Stimulated activated CD8-positive, alpha-beta memory T cell treated with anti-CD3 and anti-CD28 coated beads, Interleukin-4, amount 100 ng/mL, for 4 hours (primary cell): ENCODE measurements around the gene SYTL2.
"Not testable (repeated sequence)": the region's sequence is repeated elsewhere in the genome, so short reads cannot be mapped to it uniquely, and the experiment has no call there.

Source experiments
- DNase-seq, 2 donors: peaks; one replicate each; pipeline ENCODE4 v3.0.0-alpha.2; 2020; ENCODE audit warnings: low read depth in 2 of 2, low spot score in 1 of 2

The SYTL2 gene

DNA sequence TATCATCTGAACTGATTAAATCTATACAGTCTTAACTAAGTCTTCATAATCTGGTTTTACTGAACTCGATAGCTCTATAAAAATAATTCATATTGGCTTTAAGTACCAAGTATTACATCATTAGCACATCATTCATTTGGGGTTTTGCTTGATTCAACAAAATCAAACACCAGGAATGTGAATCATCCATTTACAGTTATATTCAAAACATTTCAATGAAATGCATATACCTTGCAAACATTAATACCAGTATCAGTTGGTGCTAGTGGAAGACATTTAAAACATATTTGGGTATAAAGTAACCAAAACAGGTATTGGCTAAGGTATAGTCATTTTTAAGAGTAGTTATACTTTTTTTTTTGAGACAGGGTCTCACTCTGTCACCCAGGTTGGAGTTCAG lies 112.7 kb downstream of the SYTL2 start:
- no peak for DNase-seq

DNA sequence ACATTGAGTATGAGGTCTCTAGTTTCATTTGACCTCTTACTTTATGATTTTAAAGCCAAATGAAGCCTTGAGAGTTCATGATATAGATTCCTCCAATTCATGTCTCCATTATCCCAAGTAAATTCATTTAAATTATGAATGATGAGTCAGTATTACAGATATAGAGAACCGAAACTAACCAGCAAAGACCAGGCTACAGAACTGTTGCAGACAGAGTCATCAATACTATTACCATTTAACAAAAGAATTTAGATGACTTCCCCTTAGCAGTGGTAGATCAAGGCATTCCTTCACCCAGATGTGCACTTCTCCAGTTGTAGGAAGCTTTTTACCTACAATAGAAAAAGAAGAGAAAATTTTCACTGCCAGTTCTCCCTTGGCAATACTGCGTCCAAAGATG lies 113.2 kb downstream of the SYTL2 start:
- no peak for DNase-seq

DNA sequence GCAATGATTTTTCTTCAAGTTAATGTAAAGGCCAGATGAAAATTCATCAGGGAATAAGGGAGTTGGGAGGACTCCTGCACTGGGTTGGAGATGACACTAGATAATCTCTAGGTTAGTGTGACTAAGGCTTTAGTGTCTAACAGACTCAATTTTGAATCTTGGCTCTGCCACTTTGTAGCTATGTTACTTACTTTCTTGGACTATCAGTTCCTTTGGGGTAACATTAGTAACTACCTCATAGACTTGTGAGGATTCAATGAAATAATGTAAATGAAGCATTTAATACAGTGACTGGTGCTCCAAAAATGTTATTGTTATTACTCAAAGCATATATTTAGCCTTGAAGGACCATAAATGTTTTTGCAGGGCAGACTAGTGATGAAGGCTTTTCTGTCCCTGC lies 115.4 kb downstream of the SYTL2 start:
- DNase-seq = no peak

DNA sequence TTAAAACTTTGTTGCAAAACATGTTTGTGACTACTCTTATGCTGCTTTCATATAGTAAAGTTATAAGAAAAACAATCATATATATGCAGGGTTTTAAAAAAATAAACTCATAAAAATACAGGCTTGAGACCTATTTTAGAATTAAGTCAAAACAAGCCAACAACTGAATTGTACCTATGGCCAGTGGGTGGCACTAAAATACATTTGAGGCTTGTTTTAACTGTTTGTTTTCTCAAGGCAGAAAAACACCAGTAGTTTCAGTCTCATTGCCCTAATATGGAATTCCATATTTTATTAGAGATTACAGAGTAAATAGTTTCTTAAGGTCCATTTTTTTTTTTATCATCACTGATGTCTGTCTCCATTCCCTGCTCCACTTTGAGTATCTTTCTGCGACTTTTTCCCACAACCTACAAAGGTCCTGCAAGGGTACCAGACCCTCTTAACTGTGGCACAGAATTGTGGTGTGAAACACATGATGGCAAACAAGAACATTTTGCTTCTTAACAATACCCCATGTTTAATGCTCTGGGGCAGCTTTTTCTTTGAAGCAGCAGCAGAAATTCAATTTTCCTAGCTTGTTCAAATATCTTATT lies 116.5 kb downstream of the SYTL2 start:
- DNase-seq = no peak

DNA sequence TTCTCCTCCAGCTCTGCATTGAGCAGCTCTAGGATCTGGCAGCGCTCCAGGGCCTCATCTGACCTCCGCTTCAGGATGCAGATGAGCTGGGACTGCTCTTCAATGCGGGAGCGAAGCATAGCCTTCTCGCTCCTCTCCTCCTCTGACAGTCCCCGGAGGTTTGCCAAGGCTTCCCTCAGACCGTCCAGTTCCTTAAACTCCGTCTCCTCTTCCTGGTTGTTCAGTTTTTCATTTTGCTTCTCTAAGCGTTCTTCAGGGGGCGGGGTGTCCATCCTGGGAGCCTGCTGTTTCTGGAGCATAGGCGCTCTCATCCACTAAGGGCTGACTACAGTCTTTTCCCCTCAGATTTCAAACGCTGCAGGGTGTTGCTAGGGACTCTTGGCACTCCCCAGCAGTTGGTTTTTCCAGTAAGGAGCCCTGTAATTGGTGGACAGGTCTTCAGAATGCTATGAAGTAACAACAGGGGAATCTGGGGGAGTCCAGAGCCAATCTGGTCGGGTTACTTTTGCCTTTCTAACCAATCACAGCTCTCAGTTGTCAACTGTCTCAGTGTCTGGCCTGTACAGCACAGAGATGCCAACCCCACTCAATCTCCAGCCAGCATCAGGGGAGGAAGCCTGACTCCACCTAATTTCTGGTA lies 125.0 kb downstream of the SYTL2 start, which contains the start of gene CCDC89:
TSS of gene CCDC89 (minus strand) at position 376 of the 640 bp plus-strand sequence. CDS start at position 311, 65 bp downstream.
- no peak for DNase-seq

DNA sequence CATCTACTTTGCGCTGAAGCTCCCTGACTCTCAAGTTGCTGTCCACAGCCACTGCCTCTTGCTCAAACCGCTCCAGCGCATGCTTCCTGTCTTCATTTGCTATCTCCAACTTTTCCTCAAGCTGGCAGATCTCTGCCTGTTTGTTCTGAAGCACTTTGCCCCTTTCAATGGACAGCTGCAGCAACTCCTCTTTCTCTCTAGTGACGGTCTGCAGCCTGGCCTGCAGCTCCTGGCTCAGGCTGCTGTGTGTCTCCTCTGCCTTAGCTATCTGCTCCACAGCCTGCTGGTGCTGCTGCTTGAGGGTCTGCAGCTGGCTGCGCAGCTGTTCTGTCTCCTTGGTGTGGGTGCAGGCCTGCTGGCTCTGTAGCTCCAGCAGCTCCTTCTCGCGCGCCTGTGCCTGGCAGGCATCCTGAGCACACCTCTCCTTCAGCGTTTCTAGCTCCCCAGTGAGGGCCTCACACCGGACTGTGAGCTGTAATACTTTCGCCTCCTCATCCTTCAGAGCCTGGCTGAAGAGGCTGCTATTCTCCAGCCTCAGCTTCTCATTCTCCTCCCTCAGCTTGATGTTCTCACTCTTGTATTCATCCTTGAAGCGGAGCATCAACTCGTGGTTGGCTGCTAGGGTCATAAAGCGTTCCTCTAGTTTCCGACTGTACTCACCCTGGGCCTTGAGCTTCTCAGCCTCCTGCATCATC lies 125.7 kb downstream of the SYTL2 start:
- DNase-seq = no peak

DNA sequence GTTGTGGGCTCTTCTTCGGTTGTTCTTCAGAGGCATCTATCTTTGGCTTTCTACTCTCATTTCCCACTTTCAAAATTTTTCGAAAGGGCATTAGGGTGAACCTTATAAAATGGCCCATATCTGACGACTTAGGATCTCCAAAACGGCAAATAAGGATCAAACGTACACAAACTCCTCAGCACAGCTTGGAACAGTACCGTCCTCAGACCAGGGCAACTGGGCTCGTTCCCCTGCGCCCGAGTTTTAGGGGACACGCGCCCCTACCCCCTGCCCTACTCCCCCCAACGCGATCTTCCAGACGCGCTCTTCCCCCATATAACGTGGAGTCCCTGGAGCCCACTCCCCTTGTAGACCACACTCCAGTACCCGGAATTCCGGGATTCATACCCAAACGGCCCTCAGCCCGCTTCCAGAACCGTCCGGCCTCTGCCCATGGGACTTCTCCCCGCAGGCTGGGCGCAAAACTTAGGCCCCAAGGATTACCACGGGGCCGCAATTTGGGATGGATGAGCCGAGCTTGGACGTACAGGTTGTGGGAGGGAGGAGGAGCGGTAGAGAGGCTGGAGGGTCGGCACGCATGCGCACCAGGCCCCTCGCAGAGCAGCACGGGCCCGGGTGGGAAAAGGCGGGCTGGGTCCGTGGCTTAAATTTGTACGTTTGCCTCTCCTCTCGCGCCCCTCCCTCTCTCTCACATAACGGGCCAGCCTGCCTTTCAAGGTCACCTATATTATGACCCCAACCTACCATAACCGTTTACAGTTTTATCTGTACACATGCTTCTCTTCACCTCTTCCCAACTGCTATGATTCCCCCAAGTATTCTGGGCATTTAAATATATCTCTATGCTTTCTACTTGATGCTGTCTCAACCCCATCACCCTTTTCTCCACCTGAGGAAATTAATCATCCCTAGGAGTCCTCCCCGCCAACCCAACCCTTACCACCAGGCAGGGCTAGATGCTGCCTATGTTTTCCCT lies 128.3 kb downstream of the SYTL2 start:
- DNase-seq = peak; percentile 38 to 46

DNA sequence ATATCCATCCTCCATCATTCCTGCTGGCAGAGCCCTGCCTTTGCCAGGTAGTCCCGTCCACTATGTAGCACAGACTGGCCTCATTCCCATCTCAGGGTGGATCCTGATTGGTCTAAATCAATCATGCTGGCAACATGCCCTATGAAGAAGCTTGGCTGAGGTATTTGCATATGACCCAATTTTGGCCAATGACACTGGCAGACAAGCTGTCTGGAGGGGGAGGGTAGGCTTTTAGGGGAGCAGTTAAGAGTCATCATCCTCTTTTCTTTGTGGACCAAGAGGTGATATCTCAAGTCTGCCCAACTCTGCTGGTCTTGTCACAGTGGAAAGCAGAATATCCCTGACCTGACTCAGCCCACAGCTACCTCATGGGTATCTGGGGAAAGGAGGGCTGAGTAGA lies 130.0 kb downstream of the SYTL2 start:
- no peak for DNase-seq

DNA sequence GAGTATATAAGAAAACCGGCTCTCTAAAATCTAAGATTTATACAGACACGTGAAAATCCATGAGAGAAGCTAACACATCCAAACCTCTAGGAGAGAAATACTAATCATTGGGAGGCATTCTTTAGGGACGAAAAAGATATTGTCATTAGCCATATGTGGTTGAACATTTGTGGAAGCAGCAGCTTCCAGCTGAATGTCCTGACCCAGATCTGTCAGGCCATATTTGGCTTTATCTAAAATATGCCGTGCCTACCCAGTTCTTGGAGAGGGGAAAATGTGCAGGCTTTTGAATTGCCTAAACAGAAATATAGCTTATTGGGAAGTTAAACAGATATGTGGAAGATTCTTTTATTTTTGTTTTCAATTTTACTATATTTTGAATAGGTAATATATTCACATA lies 131.4 kb downstream of the SYTL2 start:
- DNase-seq = no peak

DNA sequence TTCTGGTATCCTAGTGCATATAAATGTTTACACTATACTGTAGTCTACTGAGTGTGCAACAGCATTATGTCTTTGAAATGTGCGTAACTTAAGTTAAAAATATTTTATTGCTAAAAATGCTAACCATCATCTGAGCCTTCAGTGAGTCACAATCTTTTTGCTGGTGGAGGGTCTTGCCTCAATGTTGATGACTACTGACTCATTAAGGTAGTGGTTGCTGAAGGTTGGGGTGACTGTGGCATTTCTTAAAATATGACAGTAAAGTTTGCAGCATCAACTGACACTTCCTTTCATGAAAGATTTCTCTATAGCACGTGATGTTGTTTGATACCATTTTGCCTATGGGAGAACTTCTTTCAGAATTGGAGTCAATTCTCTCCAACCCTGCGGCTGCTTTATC lies 137.5 kb downstream of the SYTL2 start:
- DNase-seq = no peak

DNA sequence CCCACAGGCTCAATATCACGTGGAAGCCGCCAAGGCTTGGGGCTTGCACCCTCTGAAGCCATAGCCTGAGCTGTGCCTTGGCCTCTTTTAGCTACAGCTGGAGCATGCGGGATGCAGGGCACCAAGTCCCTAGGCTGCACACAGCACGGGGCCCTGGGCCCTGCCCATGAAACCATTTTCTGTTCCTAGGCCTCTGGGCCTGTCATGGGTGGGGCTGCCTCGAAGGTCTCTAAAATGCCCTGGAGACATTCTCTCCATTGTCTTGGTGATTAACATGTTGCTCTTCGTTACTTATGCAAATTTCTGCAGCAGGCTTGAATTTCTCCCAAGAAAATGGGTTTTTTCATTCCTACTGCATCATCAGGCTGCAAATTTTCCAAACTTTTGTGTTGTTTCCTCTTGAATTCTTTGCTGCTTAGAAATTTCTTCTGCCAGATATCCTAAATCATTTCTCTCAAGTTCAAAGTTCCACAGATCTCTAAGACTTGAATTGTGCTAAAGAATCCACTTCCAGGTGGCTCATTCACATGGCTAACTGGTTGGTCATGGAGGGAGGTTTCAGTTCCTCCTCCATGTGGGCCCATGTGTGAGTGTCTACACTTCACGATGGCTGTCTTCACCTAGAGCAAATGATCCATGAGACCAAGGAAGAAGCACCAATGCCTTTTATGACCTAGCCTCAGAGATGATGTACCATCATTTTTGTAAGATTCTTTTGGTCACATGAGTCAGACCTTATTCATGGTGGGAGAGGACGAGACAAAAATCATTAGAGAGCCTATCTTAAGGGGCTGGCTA lies 138.6 kb downstream of the SYTL2 start:
- DNase-seq = no peak

DNA sequence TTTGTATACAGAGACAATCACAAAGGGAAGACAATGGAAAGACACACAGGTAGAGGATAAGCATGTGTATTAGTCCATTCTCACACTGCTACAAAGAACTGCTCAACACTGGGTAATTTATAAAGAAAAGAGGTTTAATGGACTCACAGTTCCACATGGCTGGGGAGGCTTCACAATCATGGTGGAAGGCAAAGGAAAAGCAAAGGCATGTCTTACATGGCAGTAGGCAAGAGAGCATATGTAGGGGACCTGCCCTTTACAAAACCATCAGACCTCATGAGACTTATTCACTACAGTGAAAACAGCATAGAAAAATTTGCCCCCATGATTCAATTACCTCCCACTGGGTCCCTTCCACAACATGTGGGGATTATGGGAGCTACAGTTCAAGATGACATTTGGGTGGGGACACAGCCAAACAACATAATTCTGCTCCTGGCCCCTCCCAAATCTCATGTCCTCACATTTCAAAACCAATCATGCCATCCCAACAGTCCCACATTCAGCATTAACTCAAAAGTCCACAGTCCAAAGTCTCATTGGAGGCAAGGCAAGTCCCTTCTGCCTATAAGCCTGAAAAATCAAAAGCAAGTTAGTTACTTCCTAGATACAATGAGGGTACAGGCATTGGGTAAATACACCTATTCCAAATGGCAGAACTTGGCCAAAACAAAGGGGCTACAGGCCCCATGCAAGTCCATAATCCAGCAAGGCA lies 139.8 kb downstream of the SYTL2 start:
- DNase-seq = not testable (repeated sequence)

DNA sequence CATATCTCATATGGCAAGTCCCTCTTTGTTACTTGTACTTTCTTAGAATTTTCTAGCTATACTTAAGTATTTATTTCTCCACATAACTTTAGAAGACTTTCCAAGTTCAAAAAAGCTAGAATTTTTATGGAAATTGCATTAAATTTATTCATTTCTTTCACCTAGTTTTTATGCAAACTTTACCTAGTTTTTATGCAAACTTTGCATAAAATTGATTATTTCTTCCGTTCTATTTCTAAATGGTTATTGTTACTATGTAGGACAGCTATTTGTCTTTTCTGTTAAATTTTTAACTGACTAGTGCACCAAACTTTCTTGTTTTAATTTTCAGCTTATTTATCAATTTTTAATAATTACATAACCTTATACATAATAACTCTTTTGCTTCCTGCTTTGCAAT lies 142.8 kb downstream of the SYTL2 start:
- no peak for DNase-seq

DNA sequence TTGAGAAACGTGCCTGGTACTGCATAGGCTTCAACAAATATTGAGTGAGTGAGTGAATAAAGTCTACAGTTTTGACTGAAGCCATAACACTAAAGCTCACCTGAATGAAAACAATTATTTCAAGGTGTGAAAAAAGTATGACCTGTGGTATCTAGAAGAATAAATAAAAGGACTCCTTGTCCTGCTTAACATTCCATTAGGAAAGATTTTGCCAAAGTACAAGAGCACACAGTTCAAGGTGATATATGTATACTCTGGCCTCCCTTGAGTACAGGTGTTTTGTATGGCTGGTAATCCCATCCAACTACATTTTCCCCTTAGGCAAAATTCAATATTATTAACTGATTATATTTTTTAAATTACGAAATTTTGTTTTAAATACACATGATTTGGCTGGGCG lies 144.3 kb downstream of the SYTL2 start:
- no peak for DNase-seq

DNA sequence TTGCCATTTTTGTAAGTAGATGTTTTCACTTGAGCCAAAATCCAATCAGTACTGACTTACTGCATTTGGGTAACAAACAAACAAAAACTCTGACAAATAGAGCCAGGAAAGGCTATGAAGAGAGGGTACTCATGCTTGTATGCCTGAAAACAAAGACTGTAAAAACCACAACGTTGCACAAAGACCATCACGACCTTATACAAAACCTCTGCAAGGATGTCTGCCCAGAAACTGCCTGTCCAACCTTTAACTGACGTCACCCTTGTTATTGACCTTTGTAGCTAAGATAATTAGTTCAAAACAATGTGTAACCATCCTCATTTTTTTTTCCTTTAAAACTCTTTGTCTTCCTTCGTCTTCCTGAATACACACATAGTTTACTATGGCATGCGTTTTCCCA lies 145.2 kb downstream of the SYTL2 start:
- DNase-seq = no peak

DNA sequence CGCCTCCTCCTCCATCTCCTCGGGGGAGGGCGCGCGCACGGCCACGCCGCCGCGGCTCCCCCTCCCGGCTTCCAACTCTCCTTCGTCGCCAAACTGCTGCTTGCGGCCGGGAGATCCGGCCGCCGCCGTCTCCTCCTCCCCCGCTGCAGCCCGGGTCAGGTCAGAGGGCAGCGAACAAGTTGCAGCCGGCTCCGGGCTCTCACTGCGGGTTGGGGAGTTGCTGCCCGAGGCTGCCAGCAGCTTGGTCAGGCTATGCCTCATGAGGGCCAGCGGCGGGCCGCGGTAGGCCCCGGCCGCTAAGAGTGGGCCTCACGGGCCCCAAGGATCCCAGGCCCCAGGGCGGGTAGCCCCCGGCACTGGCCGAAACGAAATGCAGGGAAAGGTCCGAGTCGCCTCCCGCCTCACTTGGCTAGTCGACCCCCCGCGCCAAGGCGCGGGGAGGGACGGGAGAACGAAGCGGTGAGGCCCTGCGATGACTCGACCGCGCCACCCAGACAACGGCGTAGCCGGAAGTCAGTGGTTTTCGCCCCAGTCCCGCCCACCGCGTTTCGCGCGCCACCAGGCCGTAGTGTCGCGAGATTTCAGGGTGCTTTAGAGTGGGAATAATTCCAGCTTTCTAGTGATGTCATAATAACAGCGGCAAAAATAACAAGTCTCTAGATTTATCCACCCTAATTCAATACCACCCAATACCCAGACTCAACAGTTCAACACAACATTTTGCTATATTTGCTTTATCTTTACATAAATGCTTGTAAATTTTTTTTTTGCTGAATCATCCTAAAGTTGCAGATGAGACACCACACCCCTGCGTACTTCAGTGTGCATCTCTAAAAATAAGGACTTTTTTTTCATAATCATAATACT lies 146.1 kb downstream of the SYTL2 start, which contains the start of gene CREBZF:
TSS of gene CREBZF (minus strand) at position 515 of the 867 bp plus-strand sequence. CDS start at position 261, 254 bp downstream.
- DNase-seq = peak; percentile 83 to 88

DNA sequence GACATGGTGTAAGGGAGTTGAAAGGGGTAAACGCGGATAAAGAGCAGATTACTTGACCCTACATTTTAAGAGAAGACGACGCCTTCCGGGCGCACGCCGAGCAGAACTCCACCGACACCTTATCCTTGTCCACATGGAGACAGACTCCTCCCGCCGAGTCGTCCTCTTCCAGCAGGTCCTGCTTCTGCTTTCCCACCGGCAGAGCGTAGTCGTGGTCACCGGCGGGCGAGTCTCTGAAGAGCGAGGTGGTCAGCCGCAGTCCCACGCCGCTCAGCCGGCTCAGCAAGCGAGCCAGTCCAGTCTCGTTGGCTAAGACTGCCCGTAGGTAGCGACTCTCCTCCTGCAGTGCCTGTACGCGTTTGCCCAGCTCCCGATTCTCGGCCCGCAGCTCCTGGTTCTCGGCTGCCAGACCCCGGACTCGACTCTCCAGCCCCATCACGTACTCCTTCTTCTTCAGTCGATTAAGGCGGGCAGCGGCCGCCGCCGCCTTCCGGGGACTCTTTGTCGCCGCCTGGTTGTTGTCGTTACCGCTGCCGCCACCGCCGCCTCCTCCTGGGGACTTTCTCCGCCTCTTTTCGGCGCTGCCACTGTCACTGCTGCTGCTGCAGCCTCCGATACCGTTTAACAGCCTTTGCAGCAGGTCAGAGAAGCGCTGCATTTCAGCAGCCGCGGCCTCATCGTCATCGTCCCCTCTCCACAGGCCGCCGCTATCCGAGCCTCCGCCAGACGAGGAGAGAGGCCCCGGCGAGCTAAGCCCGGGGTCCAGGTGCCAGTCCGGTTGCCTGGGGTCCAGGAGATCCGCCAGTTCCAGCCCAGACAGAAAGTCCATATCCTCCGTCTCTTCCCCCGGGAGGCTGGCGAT lies 147.0 kb downstream of the SYTL2 start:
- DNase-seq = peak; percentile 65 to 73
